ENCODE measurements around the gene LHFPL3.

LHFPL3 gene

GRCh38 chr7:104945599-104945956, 617.2 kb downstream of the LHFPL3 start:
- DNase-seq, result no peak

GRCh38 chr7:104946338-104946737, 617.9 kb downstream of the LHFPL3 start:
- DNase-seq, result no peak

GRCh38 chr7:104950006-104950405, 621.6 kb downstream of the LHFPL3 start:
- no peak for DNase-seq

GRCh38 chr7:104950754-104951153, 622.4 kb downstream of the LHFPL3 start:
- DNase-seq, result no peak

- DNase-seq, result no peak
Measured at GRCh38 chr7:104951546-104951945, 623.1 kb downstream of the LHFPL3 start.

- DNase-seq, result no peak
Measured at GRCh38 chr7:104955276-104955675, 626.9 kb downstream of the LHFPL3 start.
